GM12891 (cell line): ENCODE results near the gene RTTN.
A peak's percentile ranks its signal among the peaks of the same experiment; 100 is the strongest.
"Not testable (repeated sequence)": the region's sequence is repeated elsewhere in the genome, so short reads cannot be mapped to it uniquely, and the experiment has no call there.

Experiments
- DNase-seq: peaks from one replicate; pipeline ENCODE4 v3.0.0; 2011; ENCODE audit warnings: low spot score; ENCODE audit not compliant: insufficient read length
- FAIRE-seq: peaks from 2 replicates; lab custom pipeline; 2011; peaks lifted over from hg19 to GRCh38; lab: Jason Lieb, UNC
- PAX5 ChIP-seq: IDR thresholded peaks from 2 replicates; pipeline ENCODE4 v1.6.1; 2011; ENCODE audit warnings: low read length, moderate library complexity, mild to moderate bottlenecking; ENCODE audit not compliant: insufficient read depth, severe bottlenecking
- POLR2A ChIP-seq: IDR thresholded peaks from 2 replicates; pipeline ENCODE4 v1.6.1; 2011; ENCODE audit warnings: low read depth, low read length, control low read depth
- POLR2AphosphoS5 ChIP-seq: IDR thresholded peaks from 2 replicates; pipeline ENCODE4 v1.6.1; 2011; ENCODE audit warnings: low read depth, low read length, control low read depth
- POU2F2 ChIP-seq: IDR thresholded peaks from 2 replicates; pipeline ENCODE4 v1.6.1; 2011; ENCODE audit warnings: low read depth, mild to moderate bottlenecking, control low read depth, low read length, moderate library complexity
- SPI1 ChIP-seq: IDR thresholded peaks from 2 replicates; pipeline ENCODE4 v1.6.1; 2011; ENCODE audit warnings: low read depth, low read length, control low read depth
- TAF1 ChIP-seq: IDR thresholded peaks from 2 replicates; pipeline ENCODE4 v1.6.1; 2011; ENCODE audit warnings: low read depth, low read length, control low read depth

RTTN gene

DNA sequence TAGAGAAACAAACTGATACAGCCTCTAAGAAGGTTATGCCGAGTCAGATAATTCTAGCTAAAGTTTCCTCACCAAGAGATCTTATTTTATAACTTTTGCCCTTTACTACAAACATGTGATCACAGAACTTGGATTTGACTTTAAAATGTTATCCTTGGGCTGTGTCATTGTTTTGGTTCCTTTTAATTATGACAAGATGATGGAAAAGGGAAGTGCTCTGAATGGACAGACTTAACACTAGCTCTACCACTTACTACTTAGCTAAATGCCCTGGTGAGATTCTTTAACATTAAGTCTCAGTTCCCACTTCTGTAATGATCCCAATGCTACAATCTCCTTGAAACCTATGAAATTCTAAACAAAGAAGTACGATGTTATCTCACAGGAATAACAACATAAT is 69.9 kb downstream of the RTTN start:
- no peak for DNase-seq
- TF ChIP-seq TAF1 (no peak), SPI1 (peak; percentile 82), POLR2AphosphoS5 (no peak), POU2F2 (no peak)
- peak; percentile 40 for FAIRE-seq

DNA sequence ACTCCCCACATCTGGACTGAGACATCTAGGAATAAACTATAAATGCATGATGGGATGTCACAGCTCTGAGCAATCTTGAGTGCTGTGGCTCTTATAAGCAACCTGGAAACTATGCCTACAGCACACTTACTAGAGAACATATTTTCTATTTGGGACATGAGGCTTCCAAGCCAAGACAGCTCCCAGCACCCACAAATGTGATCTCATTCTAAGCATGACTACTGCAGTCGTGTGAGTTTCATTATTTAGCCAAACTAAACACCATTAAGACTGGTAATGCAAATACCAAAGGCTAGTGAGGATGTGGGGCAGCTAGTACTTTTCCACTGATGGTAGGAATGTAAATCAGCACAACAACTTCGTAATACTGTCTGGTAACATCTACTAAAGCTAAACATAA is 72.5 kb downstream of the RTTN start:
- no peak for DNase-seq
- FAIRE-seq = peak; percentile 75
- TF ChIP-seq POLR2AphosphoS5 (no peak), TAF1 (no peak), POLR2A (no peak), SPI1 (no peak), POU2F2 (no peak), PAX5 (no peak)

DNA sequence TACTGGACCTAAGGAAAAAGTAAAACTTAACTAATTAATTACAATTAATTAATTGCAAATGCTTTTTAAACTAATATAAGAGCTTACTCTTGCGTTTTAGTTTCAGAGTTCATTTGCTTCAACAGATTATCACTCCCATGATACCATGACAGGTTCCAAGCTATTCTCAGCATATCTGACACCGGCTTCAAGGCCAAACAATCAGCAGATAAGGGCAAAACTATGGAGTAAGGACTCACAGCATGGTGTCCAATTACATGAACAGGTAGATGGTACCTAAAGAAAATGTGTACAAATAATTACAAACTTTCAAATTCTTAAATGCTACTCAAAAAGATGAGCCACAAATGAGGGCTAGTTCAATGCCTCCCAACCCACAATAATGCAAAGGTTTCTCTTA is 77.2 kb downstream of the RTTN start:
- TF ChIP-seq POU2F2 = no peak
- no peak for TF ChIP-seq SPI1
- no peak for TF ChIP-seq PAX5
- TF ChIP-seq TAF1 = no peak
- TF ChIP-seq POLR2A = no peak
- TF ChIP-seq POLR2AphosphoS5 = no peak
- FAIRE-seq = no peak
- DNase-seq = no peak

DNA sequence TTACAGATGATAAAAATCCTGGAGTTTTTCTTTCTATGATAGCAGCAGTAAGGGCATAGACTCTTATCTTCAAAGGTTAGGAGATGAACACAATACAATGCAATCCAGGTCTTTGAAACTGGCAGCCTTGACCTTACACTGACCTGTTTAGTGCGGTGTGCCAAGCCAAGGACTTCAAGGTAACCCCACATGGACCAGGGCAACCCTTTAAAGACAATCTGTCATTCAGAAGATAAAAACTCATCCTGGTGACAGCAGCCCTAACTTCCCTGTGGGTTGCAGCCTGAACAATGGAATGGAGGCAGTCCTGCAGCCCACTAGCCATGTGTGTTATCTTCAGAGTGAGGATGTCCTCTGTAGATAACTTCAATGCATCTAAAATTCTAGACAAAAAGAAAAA is 78.1 kb downstream of the RTTN start:
- no peak for DNase-seq
- TF ChIP-seq POLR2A = no peak
- no peak for TF ChIP-seq POU2F2
- TF ChIP-seq TAF1 = no peak
- TF ChIP-seq POLR2AphosphoS5 = no peak
- TF ChIP-seq SPI1 = no peak
- no peak for TF ChIP-seq PAX5

DNA sequence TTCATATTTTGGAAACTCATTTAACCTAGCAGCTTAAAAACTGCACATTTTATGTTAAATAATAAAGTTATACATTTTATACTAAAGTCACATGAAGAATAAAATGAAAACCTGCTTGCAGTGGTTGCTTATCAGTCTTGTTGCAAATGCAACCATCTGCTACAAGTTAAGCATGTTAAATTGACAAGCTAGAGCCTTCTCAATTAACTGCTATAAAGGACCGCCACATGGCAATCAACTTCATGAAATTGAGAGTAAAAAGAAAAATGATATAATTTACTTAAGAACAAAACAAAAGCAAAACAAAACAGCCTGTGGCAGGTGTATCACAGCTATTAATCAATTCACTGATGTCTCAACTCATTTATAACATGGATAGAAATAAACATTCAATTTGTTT is 78.7 kb downstream of the RTTN start:
- TF ChIP-seq TAF1 (no peak), PAX5 (no peak), POU2F2 (no peak), POLR2AphosphoS5 (no peak), POLR2A (no peak), SPI1 (no peak)
- DNase-seq (no peak), FAIRE-seq (no peak)

More for the DNA sequence above, 78.1 kb downstream of the RTTN start:
- FAIRE-seq = no peak

DNA sequence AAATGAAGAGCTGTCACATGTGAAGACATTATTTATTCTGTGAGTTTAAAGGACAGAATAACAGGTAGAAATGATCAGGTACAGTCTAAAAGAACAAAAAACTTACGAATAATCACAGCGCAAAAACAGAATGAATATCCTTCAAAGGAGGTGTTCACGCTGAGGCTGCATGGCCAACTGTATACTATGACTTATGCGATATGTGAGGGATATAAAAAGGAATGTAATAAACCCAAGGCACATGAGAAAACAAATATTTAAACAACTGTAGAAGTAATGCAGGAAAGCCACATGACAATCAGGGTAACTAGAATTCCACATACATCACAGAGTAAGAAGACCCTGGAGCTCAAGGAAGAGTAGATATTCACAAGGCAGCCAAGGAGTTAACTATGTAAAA is 81.3 kb downstream of the RTTN start:
- DNase-seq (no peak), FAIRE-seq (no peak)

DNA sequence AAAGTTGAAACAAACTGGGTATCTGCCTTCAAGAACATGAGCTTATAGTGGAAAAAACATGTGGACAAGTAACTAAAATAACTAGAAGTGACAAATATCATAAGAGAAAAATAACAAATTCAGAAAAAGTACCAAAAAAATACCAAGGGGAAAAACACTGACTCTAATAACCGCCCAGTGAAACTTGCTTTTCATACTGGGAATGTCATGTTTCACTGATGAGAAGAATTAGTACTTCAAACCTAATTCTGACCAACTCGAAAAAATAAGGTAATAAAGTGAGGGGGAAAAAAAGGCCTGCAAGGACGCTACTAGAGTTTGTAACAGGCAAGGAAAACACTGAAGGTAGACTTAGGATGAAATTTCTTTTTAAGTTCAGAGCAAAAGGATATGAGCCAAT is 83.6 kb downstream of the RTTN start:
- no peak for DNase-seq
- TF ChIP-seq TAF1 = no peak
- no peak for TF ChIP-seq PAX5
- TF ChIP-seq POU2F2 = no peak
- no peak for TF ChIP-seq POLR2A
- no peak for TF ChIP-seq SPI1
- no peak for TF ChIP-seq POLR2AphosphoS5
- FAIRE-seq = no peak

More for the DNA sequence above, 81.3 kb downstream of the RTTN start:
- TF ChIP-seq POU2F2 (no peak), TAF1 (no peak), POLR2AphosphoS5 (no peak), SPI1 (no peak), POLR2A (no peak), PAX5 (no peak)

DNA sequence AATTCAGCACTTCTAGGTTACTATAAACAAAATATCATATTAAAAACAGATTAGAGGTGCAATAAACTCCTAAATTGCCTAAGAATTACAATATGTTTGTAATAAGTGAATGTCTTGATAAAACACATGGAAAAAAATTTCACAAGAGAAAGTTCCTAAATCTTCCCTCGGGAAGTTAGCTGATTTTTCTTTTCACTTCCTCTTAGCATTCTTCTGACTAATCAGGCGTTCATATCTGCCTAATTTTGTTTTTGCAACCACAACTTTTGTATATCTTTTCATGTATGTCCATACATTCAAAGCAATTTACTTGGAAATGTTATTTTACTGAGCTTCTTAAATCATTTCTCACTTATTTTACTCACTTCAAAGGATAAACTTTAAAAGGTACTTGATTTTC is 88.5 kb downstream of the RTTN start:
- TF ChIP-seq POLR2A (no peak), SPI1 (peak; percentile 59; the same call in 1 of the 2 replicates)
- no peak for FAIRE-seq
- no peak for DNase-seq

DNA sequence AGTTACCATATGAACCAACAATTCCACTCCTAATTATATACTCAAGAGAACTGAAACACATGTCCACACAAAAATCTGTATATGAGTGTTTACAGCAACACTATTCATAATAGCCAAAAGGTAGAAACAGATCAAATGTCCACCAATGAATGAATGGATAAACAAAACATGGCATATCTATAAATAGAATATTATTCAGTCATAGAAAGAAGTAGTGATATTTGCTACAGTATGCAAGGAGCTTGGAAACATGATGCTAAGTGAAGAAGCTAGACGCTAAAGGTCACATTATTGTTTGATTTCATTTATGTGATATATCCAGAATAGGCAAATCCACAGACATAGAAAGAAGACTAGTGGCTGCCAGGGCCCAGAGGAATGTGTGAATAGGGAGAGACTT is 92.0 kb downstream of the RTTN start:
- no peak for DNase-seq
- FAIRE-seq = no peak
- TF ChIP-seq SPI1 (no peak), TAF1 (no peak), POLR2AphosphoS5 (no peak), PAX5 (no peak), POU2F2 (no peak), POLR2A (no peak)

DNA sequence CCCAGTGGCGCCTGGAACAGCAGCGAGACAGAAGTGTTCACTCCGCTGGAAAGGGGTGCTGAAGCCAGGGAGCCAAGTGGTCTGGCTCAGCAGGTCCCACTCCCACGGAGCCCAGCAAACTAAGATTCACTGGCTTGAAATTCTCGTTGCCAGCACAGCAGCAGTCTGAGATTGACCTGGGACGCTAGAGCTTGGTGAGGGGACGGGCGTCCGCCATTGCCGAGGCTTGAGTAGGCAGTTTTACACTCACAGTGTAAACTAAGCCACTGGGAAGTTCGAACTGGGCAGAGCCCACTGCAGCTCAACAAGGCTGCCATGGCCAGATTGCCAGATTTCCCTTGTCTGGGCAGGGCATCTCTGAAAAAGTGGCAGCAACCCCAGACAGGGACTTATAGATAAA is 94.8 kb downstream of the RTTN start:
- TF ChIP-seq TAF1 (no peak), POU2F2 (no peak), PAX5 (no peak), POLR2AphosphoS5 (no peak), SPI1 (no peak), POLR2A (no peak)
- FAIRE-seq = no peak
- DNase-seq = no peak

DNA sequence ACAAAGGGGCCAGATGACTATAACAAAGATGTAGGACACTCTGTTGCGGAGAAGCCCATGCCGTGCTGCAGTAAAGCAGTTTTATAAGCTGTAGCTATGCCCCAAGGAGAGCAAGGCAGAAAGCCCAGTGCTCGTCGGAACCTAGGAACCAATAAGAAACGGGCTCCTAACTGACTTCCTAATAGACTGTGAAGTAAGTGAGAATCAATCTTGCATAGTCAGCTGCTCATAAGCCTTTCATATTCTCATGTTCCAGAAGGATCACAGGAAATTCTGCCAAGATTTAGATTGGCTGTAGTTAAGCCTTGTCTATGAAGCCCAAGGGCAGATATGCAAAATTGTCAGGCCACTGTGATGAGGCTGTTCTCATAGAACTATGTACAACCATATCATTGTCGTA is 98.4 kb downstream of the RTTN start:
- no peak for TF ChIP-seq POLR2A
- TF ChIP-seq SPI1 = no peak
- no peak for TF ChIP-seq PAX5
- no peak for TF ChIP-seq POU2F2
- TF ChIP-seq TAF1 = no peak
- no peak for TF ChIP-seq POLR2AphosphoS5
- FAIRE-seq (no peak), DNase-seq (no peak)

DNA sequence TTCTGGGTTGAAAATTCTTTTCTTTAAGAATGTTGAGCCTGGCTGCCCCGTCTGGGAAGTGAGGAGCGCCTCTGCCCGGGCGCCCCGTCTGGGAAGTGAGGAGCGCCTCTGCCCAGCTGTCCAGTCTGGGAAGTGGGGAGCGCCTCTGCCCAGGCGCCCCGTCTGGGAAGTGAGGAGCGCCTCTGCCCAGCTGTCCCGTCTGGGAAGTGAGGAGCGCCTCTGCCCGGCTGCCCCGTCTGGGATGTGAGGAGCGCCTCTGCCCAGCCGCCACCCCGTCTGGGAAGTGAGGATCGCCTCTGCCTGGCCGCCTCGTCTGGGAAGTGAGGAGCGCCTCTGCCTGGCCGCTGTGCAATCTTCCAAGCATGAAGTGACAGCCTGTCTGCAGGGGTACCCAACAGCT is 102.6 kb downstream of the RTTN start:
- DNase-seq, FAIRE-seq: not testable (repeated sequence)
